ENCODE data around the gene TFB1M. TPM values are rescaled to one million over a fixed set of nuclear protein-coding genes. Genes with fewer than 3 reads are reported as not detected.

The TFB1M gene
- total RNA-seq, 6 experiments from 2014 or later, result 12.3 to 18.9 (median 16.2) TPM

- H3K4me3 ChIP-seq, result no peak overlapping the region
- no peaks in the 10 kb centered on the region for H3K4me1 ChIP-seq
- intact Hi-C loops (cut with DNase I), result loop anchor here in 1 of 2 donors (10.0 kb wide), 1 partner anchor 194 kb away; no protein-coding TSS in a partner anchor
- no peak for DNase-seq
- H3K27me3 ChIP-seq, result no peaks in the 10 kb centered on the region
- H3K27ac ChIP-seq, result no peak overlapping the region
- WGBS (ENCODE audit: insufficient coverage, low coverage, low lambda C conversion rate, missing lambda C conversion rate), result 84% methylated on average over 6 of the region's 6 CpGs
- no peaks in the 10 kb centered on the region for H3K36me3 ChIP-seq
- H3K9me3 ChIP-seq, result no peaks in the 10 kb centered on the region
- TF ChIP-seq, protein P1, sequence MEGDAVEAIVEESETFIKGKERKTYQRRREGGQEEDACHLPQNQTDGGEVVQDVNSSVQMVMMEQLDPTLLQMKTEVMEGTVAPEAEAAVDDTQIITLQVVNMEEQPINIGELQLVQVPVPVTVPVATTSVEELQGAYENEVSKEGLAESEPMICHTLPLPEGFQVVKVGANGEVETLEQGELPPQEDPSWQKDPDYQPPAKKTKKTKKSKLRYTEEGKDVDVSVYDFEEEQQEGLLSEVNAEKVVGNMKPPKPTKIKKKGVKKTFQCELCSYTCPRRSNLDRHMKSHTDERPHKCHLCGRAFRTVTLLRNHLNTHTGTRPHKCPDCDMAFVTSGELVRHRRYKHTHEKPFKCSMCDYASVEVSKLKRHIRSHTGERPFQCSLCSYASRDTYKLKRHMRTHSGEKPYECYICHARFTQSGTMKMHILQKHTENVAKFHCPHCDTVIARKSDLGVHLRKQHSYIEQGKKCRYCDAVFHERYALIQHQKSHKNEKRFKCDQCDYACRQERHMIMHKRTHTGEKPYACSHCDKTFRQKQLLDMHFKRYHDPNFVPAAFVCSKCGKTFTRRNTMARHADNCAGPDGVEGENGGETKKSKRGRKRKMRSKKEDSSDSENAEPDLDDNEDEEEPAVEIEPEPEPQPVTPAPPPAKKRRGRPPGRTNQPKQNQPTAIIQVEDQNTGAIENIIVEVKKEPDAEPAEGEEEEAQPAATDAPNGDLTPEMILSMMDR (IDR thresholded peaks at IDR 0.05), result no peak
- TF ChIP-seq POLR2A (IDR thresholded peaks at IDR 0.05), result no peak
- ATAC-seq, result no peak
These were observed 16.6 kb upstream of the TFB1M start for GRCh38 chr6:155330922-155331321.

DNA sequence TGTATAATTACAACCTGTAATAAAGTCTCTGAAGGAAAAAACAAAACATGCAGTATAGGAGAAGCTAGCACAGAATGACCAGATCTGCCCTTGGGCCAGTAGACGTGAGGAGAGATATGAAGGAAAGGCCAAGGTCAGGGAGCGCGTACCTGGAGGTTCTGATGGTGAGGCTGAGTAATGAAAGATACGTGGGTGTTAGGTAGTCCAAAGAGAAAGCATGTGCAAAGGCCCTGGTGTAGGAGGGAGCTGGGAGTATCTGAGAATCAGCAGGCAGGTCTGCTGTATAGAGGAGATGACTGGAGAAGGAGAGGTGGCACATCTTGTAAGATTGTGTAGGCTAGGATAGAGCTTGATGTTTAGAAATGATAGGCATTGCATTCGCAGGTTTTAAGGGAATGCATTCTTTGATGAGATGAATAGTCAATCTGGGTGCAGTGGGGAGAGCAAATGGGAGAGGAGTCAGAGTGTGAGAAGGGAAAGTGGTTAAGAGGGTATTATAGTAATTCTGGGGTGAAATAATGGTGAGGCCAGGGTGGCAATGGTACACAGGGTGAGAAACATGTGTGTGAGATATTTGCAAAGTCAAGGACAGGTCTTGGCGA is 15.9 kb upstream of the TFB1M start:
- intact Hi-C loops (cut with DNase I), result loop anchor here in 1 of 2 donors (10.0 kb wide), 1 partner anchor 195 kb away; no protein-coding TSS in a partner anchor
- no peak for TF ChIP-seq POLR2A (IDR thresholded peaks at IDR 0.05)
- TF ChIP-seq, protein P1 (IDR thresholded peaks at IDR 0.05), result no peak
- no peaks in the 10 kb centered on the region for H3K9me3 ChIP-seq
- H3K36me3 ChIP-seq, result no peaks in the 10 kb centered on the region
- no peaks in the 10 kb centered on the region for H3K27me3 ChIP-seq
- H3K4me1 ChIP-seq, result no peaks in the 10 kb centered on the region
- H3K4me3 ChIP-seq, result no peak overlapping the region
- 88% methylated on average over 6 of the region's 6 CpGs for WGBS (ENCODE audit: insufficient coverage, low coverage, low lambda C conversion rate, missing lambda C conversion rate)
- ATAC-seq (no peak), DNase-seq (no peak)
- H3K27ac ChIP-seq, result no peak overlapping the region

DNA sequence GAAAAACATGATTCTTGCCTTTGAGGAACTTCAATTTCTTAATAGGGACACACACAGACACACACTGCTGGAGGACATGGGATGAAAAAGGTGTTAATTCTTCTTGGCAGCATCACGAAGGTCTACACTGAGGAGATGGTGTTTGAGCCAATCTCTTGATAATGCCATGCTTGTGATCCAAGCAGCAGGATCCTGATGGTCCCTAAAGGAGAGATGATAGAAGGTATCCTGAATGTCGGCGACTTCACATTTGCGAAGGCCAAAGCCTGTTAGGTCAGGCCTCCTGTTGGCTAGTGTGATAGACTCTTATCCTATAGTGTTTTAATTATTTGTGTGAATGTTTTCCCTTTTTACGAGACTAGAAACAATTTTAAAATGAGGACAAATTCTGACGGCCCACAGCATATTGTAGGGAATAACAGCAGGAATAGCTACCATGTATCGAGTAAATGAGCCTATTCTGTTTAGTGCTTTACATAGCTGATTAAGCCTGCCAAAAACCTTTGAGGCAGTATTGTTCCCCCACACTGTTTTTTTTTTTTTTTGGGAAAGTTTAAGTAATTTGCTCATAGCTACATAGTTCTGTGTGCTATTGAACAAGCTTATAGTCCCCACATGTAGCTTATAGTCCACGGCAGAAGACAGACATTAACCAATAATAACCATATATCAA is 15.3 kb upstream of the TFB1M start:
- no peak for ATAC-seq
- no peak for DNase-seq
- no peak overlapping the region for H3K4me3 ChIP-seq

GRCh38 chr6:155328539-155329459 is 14.5 kb upstream of the TFB1M start:
- TF ChIP-seq, protein P1 (IDR thresholded peaks at IDR 0.05), result no peak
- no peak for TF ChIP-seq POLR2A (IDR thresholded peaks at IDR 0.05)
- H3K4me3 ChIP-seq, result no peak overlapping the region
- DNase-seq (no peak), ATAC-seq (peak in 1 of 4 donors; percentile 50)
- intact Hi-C loops (cut with DNase I), result no loop called here
- no peaks in the 10 kb centered on the region for H3K27me3 ChIP-seq
- H3K9me3 ChIP-seq, result no peaks in the 10 kb centered on the region
- 46% methylated on average over 6 of the region's 6 CpGs for WGBS (ENCODE audit: insufficient coverage, low coverage, low lambda C conversion rate, missing lambda C conversion rate)
- H3K36me3 ChIP-seq, result no peaks in the 10 kb centered on the region
- no peak overlapping the region for H3K27ac ChIP-seq
- H3K4me1 ChIP-seq, result no peaks in the 10 kb centered on the region

More for the DNA sequence above, 15.3 kb upstream of the TFB1M start:
- Histone ChIP-seq H3K4me1 (no peaks in the 10 kb centered on the region), H3K9me3 (no peaks in the 10 kb centered on the region), H3K36me3 (no peaks in the 10 kb centered on the region), H3K27ac (no peak overlapping the region), H3K27me3 (no peaks in the 10 kb centered on the region)
- 88% methylated on average over 8 of the region's 8 CpGs for WGBS (ENCODE audit: insufficient coverage, low coverage, low lambda C conversion rate, missing lambda C conversion rate)
- intact Hi-C loops (cut with DNase I), result loop anchor here in 1 of 2 donors (10.0 kb wide), 1 partner anchor 195 kb away; no protein-coding TSS in a partner anchor
- no peak for TF ChIP-seq POLR2A (IDR thresholded peaks at IDR 0.05)
- TF ChIP-seq, protein P1 (IDR thresholded peaks at IDR 0.05), result no peak

Measured in right lobe of liver (tissue), 6 donors.